Fibroblast of villous mesenchyme (primary cell): ENCODE measurements around the gene SCN9A. TPM values are rescaled to one million over a fixed set of nuclear protein-coding genes. Genes with fewer than 3 reads are reported as not detected.
A peak's percentile ranks its signal among the peaks of the same experiment; 100 is the strongest.
"Not testable (repeated sequence)": the region's sequence is repeated elsewhere in the genome, so short reads cannot be mapped to it uniquely, and the experiment has no call there.

ENCODE experiments used
- DNase-seq: peaks from one replicate; pipeline ENCODE4 v3.0.0-alpha.2; 2010; ENCODE audit warnings: low read depth
- H3K4me3 ChIP-seq: 2 replicates; pipeline ENCODE4 v1.5.1; 2011; ENCODE audit warnings: low read depth, mild to moderate bottlenecking, low read length
- CTCF ChIP-seq: IDR thresholded peaks from 2 replicates; pipeline ENCODE4 v1.5.1; 2012; ENCODE audit warnings: low read depth, mild to moderate bottlenecking, low read length; ENCODE audit not compliant: insufficient read depth
- total RNA-seq: library from RNA; depleted of rRNA; stranded (reverse); fragments of >200 nt; gene quantifications from 2 replicates; pipeline ENCODE4 v1.2.3, GENCODE V29; 2012

The SCN9A gene
- total RNA-seq, 1 donor, result 72.1 TPM

- no peak overlapping the region for H3K4me3 ChIP-seq
- DNase-seq, result peak; percentile 21
- no peak for TF ChIP-seq CTCF
Measured at GRCh38 chr2:166411473-166412230, 35.9 kb upstream of the SCN9A start.

GRCh38 chr2:166410828-166411472 lies 35.2 kb upstream of the SCN9A start:
- no peak for TF ChIP-seq CTCF
- no peak overlapping the region for H3K4me3 ChIP-seq

GRCh38 chr2:166407746-166408145 lies 32.0 kb upstream of the SCN9A start:
- not testable (repeated sequence) for DNase-seq, H3K4me3 ChIP-seq

More at GRCh38 chr2:166410828-166411472, 35.2 kb upstream of the SCN9A start:
- DNase-seq, result peak; percentile 73

GRCh38 chr2:166406374-166406773 lies 30.6 kb upstream of the SCN9A start:
- no peak for TF ChIP-seq CTCF
- DNase-seq, result no peak
- H3K4me3 ChIP-seq, result no peak overlapping the region

GRCh38 chr2:166405569-166405926 lies 29.8 kb upstream of the SCN9A start:
- no peak for TF ChIP-seq CTCF
- DNase-seq, result no peak
- no peak overlapping the region for H3K4me3 ChIP-seq

- peak; percentile 55 for DNase-seq
- TF ChIP-seq CTCF, result no peak
- no peak overlapping the region for H3K4me3 ChIP-seq
Measured at GRCh38 chr2:166404831-166405568, 29.3 kb upstream of the SCN9A start.

- TF ChIP-seq CTCF, result no peak
- no peak overlapping the region for H3K4me3 ChIP-seq
- no peak for DNase-seq
Measured at GRCh38 chr2:166394245-166394644, 18.5 kb upstream of the SCN9A start.
